ENCODE results near the gene GAS7. TPM values are rescaled to one million over a fixed set of nuclear protein-coding genes. Genes with fewer than 3 reads are reported as not detected.

The GAS7 gene
- total and polyA plus RNA-seq, 10 of the 15 experiments (the other 5 are each of a cell fraction or from before 2014, with no cell fraction given) = 2.3 to 53.4 (median 24.0) TPM

DNA sequence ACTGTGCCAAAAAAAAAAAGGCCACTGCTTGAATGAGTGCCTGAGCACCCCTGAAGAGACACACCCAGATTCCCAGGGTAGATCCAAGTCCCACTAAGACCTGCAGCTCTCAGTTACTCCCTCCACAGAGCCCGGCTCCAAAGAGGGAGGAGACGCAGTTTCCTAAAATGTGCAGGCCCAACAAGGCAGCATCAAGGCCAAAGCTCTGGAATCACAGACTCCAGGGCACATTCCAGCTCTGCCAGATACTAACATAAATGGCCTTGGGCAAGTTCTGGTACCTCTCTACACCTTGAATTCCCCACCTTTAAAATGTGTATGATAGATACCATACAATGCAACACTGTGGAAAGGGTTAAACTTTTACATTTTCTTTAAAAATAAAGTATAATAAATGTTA is 57.0 kb downstream of the GAS7 start:
- no peak for ATAC-seq
- Histone ChIP-seq H3K36me3 (ENCODE audit: control insufficient read depth in 2 of 2, insufficient read depth in 2 of 2, low read length in 1 of 2) (no peaks in the 10 kb centered on the region), H3K9me3 (replicated peaks; ENCODE audit: control insufficient read depth, insufficient read depth, low read length) (no peaks in the 10 kb centered on the region), H3K9ac (ENCODE audit: control insufficient read depth, insufficient read depth, low read length) (no peak overlapping the region), H3K4me1 (ENCODE audit: control insufficient read depth, insufficient read depth, low read length) (0 out of 2 replicates have a peak, but pooled peaks cover 2% of the 10 kb centered on the region), H3K27me3 (replicated peaks in 1 of 2; ENCODE audit: control insufficient read depth in 2 of 2, insufficient read depth in 2 of 2, low read length in 1 of 2) (no peaks in the 10 kb centered on the region; a peak in 1 of 4 replicates), H3K4me3 (no peak overlapping the region), H3K4me2 (ENCODE audit: control insufficient read depth, insufficient read depth) (no peak overlapping the region), H3K79me2 (ENCODE audit: control insufficient read depth, insufficient read depth, low read length) (no peaks in the 10 kb centered on the region), H4K20me1 (ENCODE audit: control insufficient read depth, insufficient read depth) (no peaks in the 10 kb centered on the region), H2AFZ (ENCODE audit: control insufficient read depth, low read depth, low read length) (no peak overlapping the region), H3K27ac (ENCODE audit: control insufficient read depth, insufficient read depth) (no peak overlapping the region)
- no peak for TF ChIP-seq CEBPB (IDR thresholded peaks at IDR 0.05; ENCODE audit: borderline replicate concordance in 1 of 2, low read depth in 2 of 2, low read length in 2 of 2)
- no peak for TF ChIP-seq ZNF622 (IDR thresholded peaks at IDR 0.05)
- no peak for TF ChIP-seq IKZF2 (IDR thresholded peaks at IDR 0.05)
- no peak for TF ChIP-seq HDAC6 (IDR thresholded peaks at IDR 0.05; ENCODE audit: unreplicated experiment)
- TF ChIP-seq STAT1 (conservative IDR thresholded peaks at IDR 0.05) = no peak
- TF ChIP-seq MEF2A (IDR thresholded peaks at IDR 0.05; ENCODE audit: insufficient read depth, low read depth, low read length) = no peak
- TF ChIP-seq STAT3 (IDR thresholded peaks at IDR 0.05; ENCODE audit: low read depth, low read length) = no peak
- no peak for TF ChIP-seq SREBF1 (IDR thresholded peaks at IDR 0.05; ENCODE audit: low read length)
- TF ChIP-seq NR2C2 (IDR thresholded peaks at IDR 0.05; ENCODE audit: borderline replicate concordance, control insufficient read depth, insufficient read length, low read depth) = no peak
- TF ChIP-seq MXI1 (IDR thresholded peaks at IDR 0.05; ENCODE audit: low read depth, low read length) = no peak
- TF ChIP-seq, protein P1, sequence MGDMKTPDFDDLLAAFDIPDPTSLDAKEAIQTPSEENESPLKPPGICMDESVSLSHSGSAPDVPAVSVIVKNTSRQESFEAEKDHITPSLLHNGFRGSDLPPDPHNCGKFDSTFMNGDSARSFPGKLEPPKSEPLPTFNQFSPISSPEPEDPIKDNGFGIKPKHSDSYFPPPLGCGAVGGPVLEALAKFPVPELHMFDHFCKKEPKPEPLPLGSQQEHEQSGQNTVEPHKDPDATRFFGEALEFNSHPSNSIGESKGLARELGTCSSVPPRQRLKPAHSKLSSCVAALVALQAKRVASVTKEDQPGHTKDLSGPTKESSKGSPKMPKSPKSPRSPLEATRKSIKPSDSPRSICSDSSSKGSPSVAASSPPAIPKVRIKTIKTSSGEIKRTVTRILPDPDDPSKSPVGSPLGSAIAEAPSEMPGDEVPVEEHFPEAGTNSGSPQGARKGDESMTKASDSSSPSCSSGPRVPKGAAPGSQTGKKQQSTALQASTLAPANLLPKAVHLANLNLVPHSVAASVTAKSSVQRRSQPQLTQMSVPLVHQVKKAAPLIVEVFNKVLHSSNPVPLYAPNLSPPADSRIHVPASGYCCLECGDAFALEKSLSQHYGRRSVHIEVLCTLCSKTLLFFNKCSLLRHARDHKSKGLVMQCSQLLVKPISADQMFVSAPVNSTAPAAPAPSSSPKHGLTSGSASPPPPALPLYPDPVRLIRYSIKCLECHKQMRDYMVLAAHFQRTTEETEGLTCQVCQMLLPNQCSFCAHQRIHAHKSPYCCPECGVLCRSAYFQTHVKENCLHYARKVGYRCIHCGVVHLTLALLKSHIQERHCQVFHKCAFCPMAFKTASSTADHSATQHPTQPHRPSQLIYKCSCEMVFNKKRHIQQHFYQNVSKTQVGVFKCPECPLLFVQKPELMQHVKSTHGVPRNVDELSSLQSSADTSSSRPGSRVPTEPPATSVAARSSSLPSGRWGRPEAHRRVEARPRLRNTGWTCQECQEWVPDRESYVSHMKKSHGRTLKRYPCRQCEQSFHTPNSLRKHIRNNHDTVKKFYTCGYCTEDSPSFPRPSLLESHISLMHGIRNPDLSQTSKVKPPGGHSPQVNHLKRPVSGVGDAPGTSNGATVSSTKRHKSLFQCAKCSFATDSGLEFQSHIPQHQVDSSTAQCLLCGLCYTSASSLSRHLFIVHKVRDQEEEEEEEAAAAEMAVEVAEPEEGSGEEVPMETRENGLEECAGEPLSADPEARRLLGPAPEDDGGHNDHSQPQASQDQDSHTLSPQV (IDR thresholded peaks at IDR 0.05) = no peak
- TF ChIP-seq KDM1A (IDR thresholded peaks at IDR 0.05; ENCODE audit: borderline replicate concordance) = no peak
- TF ChIP-seq ZNF207 (IDR thresholded peaks at IDR 0.05; ENCODE audit: borderline replicate concordance) = no peak
- TF ChIP-seq WRNIP1 (IDR thresholded peaks at IDR 0.05; ENCODE audit: borderline replicate concordance, low read depth, low read length) = no peak
- no peak for TF ChIP-seq CBFB (IDR thresholded peaks at IDR 0.05; ENCODE audit: low read depth)
- TF ChIP-seq, protein P2, sequence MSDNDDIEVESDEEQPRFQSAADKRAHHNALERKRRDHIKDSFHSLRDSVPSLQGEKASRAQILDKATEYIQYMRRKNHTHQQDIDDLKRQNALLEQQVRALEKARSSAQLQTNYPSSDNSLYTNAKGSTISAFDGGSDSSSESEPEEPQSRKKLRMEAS (IDR thresholded peaks at IDR 0.05; ENCODE audit: low read depth, low read length) = no peak
- TF ChIP-seq, protein P3, sequence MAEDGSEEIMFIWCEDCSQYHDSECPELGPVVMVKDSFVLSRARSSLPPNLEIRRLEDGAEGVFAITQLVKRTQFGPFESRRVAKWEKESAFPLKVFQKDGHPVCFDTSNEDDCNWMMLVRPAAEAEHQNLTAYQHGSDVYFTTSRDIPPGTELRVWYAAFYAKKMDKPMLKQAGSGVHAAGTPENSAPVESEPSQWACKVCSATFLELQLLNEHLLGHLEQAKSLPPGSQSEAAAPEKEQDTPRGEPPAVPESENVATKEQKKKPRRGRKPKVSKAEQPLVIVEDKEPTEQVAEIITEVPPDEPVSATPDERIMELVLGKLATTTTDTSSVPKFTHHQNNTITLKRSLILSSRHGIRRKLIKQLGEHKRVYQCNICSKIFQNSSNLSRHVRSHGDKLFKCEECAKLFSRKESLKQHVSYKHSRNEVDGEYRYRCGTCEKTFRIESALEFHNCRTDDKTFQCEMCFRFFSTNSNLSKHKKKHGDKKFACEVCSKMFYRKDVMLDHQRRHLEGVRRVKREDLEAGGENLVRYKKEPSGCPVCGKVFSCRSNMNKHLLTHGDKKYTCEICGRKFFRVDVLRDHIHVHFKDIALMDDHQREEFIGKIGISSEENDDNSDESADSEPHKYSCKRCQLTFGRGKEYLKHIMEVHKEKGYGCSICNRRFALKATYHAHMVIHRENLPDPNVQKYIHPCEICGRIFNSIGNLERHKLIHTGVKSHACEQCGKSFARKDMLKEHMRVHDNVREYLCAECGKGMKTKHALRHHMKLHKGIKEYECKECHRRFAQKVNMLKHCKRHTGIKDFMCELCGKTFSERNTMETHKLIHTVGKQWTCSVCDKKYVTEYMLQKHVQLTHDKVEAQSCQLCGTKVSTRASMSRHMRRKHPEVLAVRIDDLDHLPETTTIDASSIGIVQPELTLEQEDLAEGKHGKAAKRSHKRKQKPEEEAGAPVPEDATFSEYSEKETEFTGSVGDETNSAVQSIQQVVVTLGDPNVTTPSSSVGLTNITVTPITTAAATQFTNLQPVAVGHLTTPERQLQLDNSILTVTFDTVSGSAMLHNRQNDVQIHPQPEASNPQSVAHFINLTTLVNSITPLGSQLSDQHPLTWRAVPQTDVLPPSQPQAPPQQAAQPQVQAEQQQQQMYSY (CRISPR knock-in tag; IDR thresholded peaks at IDR 0.05) = no peak
- TF ChIP-seq YY1 (IDR thresholded peaks at IDR 0.05; ENCODE audit: low read depth, low read length) = no peak
- no peak for TF ChIP-seq NRF1 (conservative IDR thresholded peaks at IDR 0.05; ENCODE audit: low read depth, low read length)
- intact Hi-C loops (cut with micrococcal nuclease; ENCODE audit: unreplicated experiment) (no loop called here), in situ Hi-C loops (cut with MboI) (no loop called here)
- ChIA-PET SMC1A (ENCODE audit: uncharacterized antibody, unreplicated experiment) (no interaction called here), RAD21 (ENCODE audit: unreplicated experiment) (interaction anchor here (0.5 kb wide), 1 partner anchor 72 kb away, joined by 3 read pairs; no protein-coding TSS in a partner anchor), CTCF (interaction anchor here (0.7 kb wide), 1 partner anchor 41 kb away, joined by 3 read pairs; no protein-coding TSS in a partner anchor), POLR2A (no interaction called here)
- no peak for DNase-seq (ENCODE audit: low read depth, low spot score)
- FAIRE-seq = no peak
- BruUV-seq (replicated peaks) = no TSS peak
- 65% methylated on average over 2 of the region's 2 CpGs for WGBS (ENCODE audit: insufficient coverage, insufficient replicate concordance, low lambda C conversion rate, missing lambda C conversion rate)
